ENCODE data around the gene LOXHD1. TPM values are rescaled to one million over a fixed set of nuclear protein-coding genes. Genes with fewer than 3 reads are reported as not detected.

LOXHD1 gene
- total and polyA plus RNA-seq, 2 of the 4 experiments (the other 2 are of a cell fraction): not detected

DNA sequence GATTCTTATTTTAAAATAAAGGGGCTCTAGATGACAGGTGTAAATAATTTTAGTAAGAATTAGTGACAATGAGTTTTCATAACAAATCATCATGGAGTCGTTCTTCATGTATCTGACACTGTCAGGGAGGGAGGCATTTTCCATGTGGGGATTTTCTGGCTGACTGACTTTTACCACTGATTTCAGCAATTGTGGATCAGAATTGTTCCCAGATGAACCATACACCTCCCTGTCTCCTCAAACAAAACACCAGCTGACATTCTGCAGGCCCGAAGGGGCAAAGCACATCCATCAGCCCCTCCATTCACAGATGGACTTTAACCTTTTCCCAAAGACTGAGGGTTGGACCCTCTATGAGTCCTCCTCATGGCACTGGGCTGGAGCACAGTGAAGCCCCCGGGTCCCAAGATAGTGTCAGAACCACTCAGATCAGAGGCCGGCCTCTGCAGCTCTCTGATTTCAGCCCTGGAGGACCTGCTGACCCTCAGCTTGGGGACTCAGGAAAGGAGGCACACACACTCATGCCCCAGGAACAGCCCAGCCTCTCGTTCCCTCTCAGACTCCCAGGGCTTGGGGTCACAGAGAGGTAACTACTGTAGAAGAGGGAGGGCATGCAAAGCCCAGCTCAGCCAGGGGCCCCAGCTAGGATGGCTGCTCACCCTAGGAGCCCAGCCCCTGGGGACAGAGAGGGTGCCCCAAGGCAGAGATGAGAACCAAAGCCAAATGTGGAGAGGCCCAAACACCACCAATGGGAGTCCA is 43.2 kb upstream of the LOXHD1 start:
- H4K91ac ChIP-seq (ENCODE audit: insufficient read depth, low read depth, low read length): no peak overlapping the region
- H2BK20ac ChIP-seq (ENCODE audit: low read depth, low read length): no peak overlapping the region
- H3K23ac ChIP-seq (ENCODE audit: low read depth, low read length): no peak overlapping the region
- H2AK5ac ChIP-seq (ENCODE audit: low read depth, low read length): no peak overlapping the region
- dilution Hi-C loops (cut with HindIII; ENCODE audit: low sequenced_read_pairs, unreplicated experiment) (no loop called here), in situ Hi-C loops (cut with MboI; ENCODE audit: low sequenced_read_pairs) (no loop called here), intact Hi-C loops (cut with micrococcal nuclease) (no loop called here)
- H3K18ac ChIP-seq (ENCODE audit: low read depth, low read length): no peak overlapping the region
- H3K9ac ChIP-seq (ENCODE audit: low read depth, low read length): no peak overlapping the region
- no peak overlapping the region for H2AK9ac ChIP-seq (replicated peaks; ENCODE audit: low read depth, low read length, poor library complexity)
- POLR2A ChIA-PET (ENCODE audit: unreplicated experiment): no interaction called here
- CTCF ChIA-PET: no interaction called here
- no peaks in the 10 kb centered on the region for H4K20me1 ChIP-seq (ENCODE audit: insufficient read depth, low read length)
- no peaks in the 10 kb centered on the region for H3K36me3 ChIP-seq (ENCODE audit: control insufficient read depth, insufficient read depth, low read length)
- ATAC-seq (ENCODE audit: low read depth) (no peak), DNase-seq (no peak)
- H4K8ac ChIP-seq (ENCODE audit: low read depth in 2 of 2, low read length in 2 of 2): no peak overlapping the region
- no peaks in the 10 kb centered on the region for H3K9me1 ChIP-seq (ENCODE audit: insufficient read depth, low read length)
- no peak overlapping the region for H2BK5ac ChIP-seq (ENCODE audit: low read depth, low read length, poor library complexity, severe bottlenecking)
- no peak overlapping the region for H3K4me3 ChIP-seq (ENCODE audit: insufficient read depth, low read depth, low read length)
- no peak overlapping the region for H3K4ac ChIP-seq (ENCODE audit: low read depth, low read length)
- no peak overlapping the region for H4K5ac ChIP-seq (ENCODE audit: low read depth, low read length)
- H3K14ac ChIP-seq (replicated peaks; ENCODE audit: low read depth, low read length): no peak overlapping the region
- peaks cover 2% of the 10 kb centered on the region for H3K27me3 ChIP-seq (ENCODE audit: control insufficient read depth, insufficient read depth, low read length)
- 0% methylated on average over 1 of the region's 5 CpGs; no CpG with 5 or more reads in 1 of the 2 experiments for WGBS, 2 experiments (ENCODE audit: extremely low coverage in 2 of 2, insufficient read length in 1 of 2)
- no peak overlapping the region for H2BK120ac ChIP-seq (ENCODE audit: low read depth, low read length)
- no TSS peak for BruUV-seq (replicated peaks)
- H2BK15ac ChIP-seq (ENCODE audit: low read depth, low read length): no peak overlapping the region
- TF ChIP-seq, protein P1, sequence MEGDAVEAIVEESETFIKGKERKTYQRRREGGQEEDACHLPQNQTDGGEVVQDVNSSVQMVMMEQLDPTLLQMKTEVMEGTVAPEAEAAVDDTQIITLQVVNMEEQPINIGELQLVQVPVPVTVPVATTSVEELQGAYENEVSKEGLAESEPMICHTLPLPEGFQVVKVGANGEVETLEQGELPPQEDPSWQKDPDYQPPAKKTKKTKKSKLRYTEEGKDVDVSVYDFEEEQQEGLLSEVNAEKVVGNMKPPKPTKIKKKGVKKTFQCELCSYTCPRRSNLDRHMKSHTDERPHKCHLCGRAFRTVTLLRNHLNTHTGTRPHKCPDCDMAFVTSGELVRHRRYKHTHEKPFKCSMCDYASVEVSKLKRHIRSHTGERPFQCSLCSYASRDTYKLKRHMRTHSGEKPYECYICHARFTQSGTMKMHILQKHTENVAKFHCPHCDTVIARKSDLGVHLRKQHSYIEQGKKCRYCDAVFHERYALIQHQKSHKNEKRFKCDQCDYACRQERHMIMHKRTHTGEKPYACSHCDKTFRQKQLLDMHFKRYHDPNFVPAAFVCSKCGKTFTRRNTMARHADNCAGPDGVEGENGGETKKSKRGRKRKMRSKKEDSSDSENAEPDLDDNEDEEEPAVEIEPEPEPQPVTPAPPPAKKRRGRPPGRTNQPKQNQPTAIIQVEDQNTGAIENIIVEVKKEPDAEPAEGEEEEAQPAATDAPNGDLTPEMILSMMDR (conservative IDR thresholded peaks at IDR 0.05; ENCODE audit: low read depth, low read length): no peak
- no peak for TF ChIP-seq RAD21 (IDR thresholded peaks at IDR 0.05; ENCODE audit: low read length)
- TF ChIP-seq MAZ (IDR thresholded peaks at IDR 0.05; ENCODE audit: borderline replicate concordance, low read depth, low read length): no peak
- TF ChIP-seq RCOR1 (IDR thresholded peaks at IDR 0.05; ENCODE audit: insufficient replicate concordance, low read length): no peak
- no peak overlapping the region for H3K4me2 ChIP-seq (ENCODE audit: low read depth, low read length)
- no peak overlapping the region for H3K56ac ChIP-seq (ENCODE audit: extremely low read depth, insufficient read depth, low read length)
- no peaks in the 10 kb centered on the region for H3K79me1 ChIP-seq (ENCODE audit: low read depth in 1 of 2, low read length in 2 of 2)
- H3K4me1 ChIP-seq (ENCODE audit: control insufficient read depth, insufficient read depth, low read length): no peaks in the 10 kb centered on the region
- H3K27ac ChIP-seq (ENCODE audit: insufficient read depth, low read length): no peak overlapping the region
- H2AFZ ChIP-seq (replicated peaks; ENCODE audit: low read length, poor library complexity): no peak overlapping the region
- H3K9me3 ChIP-seq (ENCODE audit: control insufficient read depth, insufficient read depth, low read length): no peaks in the 10 kb centered on the region
